ENCODE data around the gene LEFTY1.
"Not testable (repeated sequence)": the region's sequence is repeated elsewhere in the genome, so short reads cannot be mapped to it uniquely, and the experiment has no call there.

LEFTY1 gene

DNA sequence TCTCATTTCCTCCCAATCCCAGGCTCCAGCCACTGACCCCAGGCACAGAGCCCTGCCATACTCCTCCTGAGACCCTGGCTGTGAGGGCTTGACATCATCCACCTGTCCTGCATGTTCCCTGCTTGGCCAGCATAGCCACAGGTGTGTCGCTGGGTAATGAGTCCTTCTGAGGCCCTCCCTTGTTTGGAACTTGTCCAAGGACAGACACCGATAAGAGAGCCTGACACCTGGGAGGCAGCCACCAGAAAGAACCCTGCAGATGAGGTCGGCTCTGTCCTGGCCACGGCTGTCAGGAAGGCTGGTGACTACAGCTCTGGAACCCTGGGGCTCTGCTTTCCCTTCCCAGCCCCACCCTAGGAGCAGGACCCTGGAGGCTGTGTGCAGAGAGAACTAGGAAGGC lies 41.3 kb downstream of the LEFTY1 start:
- DNase-seq = no peak

DNA sequence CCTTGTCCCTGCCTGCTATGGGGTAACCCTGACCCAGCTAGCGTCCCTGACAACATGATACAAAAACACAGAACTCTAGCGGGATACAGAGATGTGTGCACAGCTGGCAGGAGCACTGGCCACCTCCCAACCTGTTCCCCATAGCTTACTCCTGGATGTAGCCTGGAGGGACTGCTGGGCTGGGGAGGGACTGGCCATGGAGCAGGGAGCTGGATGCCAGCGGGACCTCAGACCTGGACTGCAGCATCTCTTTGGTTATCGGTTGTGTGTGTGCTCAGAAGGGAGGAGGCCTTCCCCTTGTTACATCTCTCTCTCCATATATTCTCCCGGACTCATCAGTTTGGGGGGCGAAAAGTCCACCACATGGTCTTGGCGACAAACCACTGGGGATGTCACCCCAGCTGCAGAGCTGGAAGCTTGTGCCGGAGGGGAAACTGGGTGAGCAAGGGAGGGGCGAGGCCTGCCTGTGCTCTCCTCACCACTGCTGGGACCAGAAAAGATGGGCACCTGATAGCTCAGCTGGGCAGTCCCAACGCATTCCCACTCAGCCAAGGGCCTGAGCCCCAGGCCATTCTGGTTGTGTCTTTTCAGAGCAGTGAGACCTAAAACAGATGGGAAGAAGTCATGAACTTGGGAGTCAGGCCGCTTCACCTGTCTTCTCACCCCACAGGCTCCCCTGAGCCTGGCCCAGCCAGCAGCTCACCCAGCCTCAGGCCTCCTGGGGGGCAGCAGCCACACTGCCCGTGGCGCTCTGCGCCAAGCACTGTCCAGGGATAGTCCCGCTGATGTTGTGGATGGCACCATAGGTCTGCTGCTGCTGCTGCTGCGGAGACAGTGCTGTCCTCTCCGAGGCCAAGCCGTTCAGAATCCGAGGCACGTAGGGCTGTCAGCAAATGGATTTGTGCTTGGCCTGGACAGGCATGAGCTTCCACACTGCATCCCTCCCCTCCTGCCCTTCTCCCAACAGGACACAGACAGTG lies 42.3 kb downstream of the LEFTY1 start:
- no peak for DNase-seq

DNA sequence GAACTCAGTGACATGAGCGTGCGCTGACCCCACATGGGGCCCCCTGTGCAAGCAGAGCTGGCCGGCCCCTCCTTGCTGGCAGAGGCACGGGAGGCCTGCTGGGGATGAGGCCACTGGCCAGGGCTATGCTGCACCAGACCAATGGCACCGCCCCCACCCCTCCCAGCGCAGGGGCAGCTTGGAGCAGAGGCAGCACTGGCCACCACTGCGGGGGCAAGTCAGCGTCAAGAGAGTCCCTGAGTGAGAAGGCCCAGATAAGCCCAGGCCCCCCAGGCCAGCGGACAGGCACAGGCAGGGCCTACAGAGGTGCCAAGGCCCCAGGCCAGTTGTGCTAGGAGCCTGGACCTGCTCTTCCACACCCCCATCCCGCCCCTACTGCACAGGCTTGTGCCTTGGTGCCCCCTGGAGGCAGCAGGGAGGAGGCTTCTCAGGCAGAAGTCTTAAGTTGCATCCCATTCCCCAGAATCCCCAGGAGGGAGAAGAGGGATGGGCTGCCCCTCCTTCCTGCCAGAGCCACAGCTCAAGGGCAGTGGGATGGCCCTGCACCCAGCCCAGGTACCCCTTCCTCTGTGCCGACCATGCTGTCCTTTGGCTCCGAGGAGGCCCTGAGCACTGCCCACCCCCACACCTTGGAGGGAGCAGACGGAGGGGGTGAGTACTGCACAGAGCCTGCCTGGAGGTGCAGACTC lies 43.2 kb downstream of the LEFTY1 start:
- DNase-seq = peak; percentile 71

DNA sequence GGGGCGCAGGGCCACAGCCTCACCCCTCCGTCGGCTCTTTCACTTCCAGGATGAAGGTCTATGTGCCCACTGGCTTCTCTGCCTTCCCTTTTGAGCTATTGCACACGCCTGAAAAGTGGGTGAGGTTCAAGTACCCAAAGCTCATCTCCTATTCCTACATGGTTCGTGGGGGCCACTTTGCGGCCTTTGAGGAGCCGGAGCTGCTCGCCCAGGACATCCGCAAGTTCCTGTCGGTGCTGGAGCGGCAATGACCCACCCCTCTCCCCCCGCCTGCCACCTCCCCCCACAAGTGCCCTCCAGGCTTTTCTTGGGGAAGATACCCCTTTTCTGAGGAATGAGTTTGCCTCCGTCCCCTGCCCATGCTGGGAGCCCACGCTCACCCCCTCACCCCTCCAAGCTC lies 43.8 kb downstream of the LEFTY1 start:
- no peak for DNase-seq

DNA sequence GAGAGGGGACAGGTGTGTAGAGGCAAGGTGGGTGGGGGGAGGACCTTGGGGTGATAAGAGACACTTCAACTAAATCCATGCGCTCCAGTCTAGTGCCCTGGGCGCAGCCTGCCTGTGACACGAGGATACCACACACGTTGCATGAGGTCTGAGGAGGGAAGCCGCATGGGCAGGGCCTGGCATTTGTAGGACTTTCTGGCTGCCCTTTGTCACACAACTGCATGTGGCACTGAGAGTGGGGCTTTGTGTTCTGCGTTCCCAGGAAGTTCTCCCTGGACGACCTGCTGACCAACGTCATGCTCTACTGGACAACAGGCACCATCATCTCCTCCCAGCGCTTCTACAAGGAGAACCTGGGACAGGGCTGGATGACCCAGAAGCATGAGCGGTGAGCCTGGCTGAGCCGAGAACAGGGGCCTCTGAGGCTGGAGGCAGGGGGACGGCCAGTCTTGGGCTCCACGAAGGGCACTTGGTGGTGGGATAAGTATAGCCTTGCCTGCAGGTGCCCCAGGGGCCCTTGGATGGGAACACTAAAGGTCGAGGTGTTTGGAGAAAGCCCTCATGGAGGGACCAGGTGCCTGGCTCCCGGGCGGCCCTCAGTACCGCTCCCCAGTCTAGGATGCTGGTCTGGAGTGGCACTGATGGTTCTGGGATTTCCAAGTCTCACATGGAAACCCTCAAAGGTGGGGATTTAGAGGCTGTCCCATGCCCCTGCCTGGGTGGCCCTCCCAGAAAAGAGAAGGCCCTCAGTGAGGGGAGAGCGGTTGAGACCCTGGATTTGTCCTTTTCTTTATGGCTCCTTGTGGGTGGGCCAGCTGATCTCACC lies 44.5 kb downstream of the LEFTY1 start:
- DNase-seq = no peak

DNA sequence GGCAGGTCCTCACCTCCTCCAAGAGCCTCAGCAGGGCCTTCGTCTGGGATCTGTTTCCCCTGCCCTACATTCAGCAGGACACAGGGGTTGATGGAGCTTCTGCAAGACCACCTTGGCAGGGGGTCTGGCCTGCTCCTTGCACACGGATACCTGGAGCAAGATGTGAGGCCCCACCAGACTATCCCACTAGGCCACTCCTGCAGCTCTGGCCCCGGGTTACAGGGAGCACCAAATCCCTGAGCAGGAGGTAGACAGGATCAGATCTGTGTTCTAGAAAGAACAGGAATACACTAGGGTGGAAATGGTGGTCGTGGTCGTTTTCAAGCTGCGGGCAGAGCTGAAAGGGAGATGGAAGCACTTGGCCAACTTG lies 45.5 kb downstream of the LEFTY1 start:
- DNase-seq = no peak

DNA sequence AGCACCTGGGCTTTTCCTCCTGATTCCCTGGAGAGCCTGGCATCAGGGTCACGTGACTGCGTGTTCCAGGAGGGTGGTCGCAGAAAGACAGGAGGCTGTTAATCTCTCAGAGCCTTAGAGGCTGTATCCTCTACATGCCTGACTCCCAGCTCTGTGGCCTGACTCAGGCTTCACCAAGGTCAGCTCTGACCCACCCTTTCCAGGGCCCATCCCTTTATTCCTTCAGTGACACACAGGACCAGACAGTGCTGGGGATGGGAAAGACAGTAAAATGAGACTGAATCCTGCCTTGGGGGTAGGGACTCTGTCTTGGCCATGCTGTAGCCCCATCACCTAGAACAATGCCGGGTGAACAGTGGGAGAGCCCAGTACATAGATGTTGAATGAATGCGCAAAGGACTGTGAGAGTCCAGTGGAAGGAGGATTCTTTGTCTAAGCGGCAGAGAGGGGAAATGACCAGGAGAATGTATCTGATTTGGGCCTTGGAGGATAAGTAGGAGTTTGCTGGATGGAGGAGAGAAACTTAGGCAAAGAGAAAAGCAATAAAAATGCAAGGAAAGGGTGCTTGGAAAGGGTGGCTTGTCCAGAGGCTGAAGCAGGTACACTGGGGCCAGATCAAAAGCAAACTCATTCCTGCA lies 46.0 kb downstream of the LEFTY1 start:
- DNase-seq = no peak

DNA sequence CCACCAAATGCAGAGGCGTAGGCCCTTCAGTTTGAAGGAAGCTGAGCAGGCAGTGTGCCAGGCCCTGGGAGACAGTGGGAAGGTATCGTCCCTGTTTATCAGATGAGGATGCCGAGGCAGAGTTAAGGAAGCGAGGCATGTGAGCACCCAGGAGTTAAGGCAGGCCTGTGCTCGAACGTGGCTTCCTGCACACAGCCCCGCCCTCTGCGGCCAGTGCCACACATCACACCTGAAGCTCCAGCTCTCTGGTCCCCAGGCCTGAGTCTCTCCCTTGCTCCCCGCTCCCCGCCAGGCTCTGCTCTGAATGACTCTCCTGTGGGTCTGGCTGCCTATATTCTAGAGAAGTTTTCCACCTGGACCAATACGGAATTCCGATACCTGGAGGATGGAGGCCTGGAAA lies 46.9 kb downstream of the LEFTY1 start:
- no peak for DNase-seq

DNA sequence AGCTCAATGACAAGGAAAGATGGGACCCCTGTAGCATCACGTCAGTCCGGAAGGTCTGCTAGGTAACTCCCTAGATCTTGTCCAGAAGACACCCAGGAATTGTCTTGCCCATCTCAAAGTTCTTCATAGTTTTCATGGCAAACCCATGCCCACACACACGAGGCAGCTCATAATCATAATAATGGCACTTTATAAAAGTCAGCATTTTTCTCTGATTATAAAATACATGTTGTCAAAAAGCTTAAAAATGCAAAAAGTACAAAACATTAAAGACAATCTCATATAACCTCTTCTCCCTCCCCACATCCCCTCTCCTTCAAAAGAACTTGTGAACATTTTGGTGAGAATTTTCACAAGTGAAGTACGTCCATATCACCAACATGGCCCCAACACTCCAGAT lies 48.2 kb downstream of the LEFTY1 start:
- DNase-seq = no peak

DNA sequence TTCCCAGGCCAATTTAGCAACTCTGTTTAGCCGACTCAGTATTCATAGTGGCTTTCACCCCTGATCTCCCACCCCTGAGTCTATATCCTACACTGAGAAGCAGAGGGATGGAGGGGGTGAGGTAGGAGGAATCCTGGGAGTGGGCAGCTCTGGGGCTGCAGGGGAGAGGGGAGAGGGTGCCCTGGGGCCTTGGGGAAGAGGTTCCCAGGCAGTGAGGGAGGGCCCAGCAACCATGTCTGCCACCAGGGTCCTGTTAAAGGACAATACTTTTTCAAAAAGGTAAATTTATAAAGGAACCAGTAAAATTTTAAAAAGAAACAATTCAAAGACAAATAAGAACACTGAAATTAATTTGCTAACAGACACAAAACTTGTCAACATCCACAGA lies 48.7 kb downstream of the LEFTY1 start:
- no peak for DNase-seq

DNA sequence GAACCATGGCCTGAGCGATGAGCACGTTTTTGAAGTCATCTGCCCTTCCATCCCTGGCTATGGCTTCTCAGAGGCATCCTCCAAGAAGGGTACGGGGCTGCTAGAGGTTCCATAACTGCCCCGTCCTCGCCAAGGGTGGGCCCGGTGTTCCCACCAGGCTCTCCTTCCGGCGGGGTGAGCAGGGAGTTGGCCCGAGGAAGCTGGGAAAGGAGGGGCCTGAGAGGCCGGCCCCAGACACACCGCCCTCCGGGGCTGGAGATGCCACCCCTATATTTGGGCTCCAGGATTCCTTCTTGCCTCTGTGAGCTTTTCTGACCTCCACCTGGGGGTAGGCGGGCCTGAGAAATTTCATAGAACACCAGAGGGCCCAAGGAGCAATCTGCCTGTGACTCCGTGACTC lies 50.2 kb downstream of the LEFTY1 start:
- no peak for DNase-seq

DNA sequence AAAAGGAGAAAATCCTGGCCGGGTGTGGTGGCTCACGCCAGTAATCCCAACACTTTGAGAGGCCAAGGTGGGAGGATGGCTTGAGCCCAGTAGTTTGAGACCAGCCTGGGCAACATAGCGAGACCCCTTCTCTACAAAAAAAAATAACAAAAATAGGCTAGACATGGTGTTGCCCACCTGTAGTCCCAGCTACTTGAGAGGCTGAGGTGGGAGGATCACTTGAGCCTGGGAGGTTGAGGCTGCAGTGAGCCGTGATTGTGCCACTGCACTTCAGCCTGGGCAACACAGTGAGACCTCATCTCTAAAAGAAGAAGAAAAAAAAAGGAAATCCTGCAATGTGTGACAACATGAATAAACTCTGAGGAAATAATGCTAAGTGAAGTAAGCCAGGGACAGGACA lies 52.6 kb downstream of the LEFTY1 start:
- not testable (repeated sequence) for DNase-seq

Measured in fibroblast of skin of abdomen (primary cell).